HFF-Myc (cell line): Measurements from ENCODE around the gene SPSB2.
"Not testable (repeated sequence)": the region's sequence is repeated elsewhere in the genome, so short reads cannot be mapped to it uniquely, and the experiment has no call there.

ENCODE experiments used
- DNase-seq: peaks from one replicate; pipeline ENCODE4 v3.0.0-alpha.2; 2011; ENCODE audit warnings: low read depth; ENCODE audit errors: extremely low read depth
- H3K4me3 ChIP-seq: replicated peaks from 2 replicates; pipeline ENCODE4 v1.5.1; 2011; ENCODE audit warnings: low read depth, mild to moderate bottlenecking, control low read depth, low read length
- TF ChIP-seq, protein P1 (sequence below): IDR thresholded peaks from 2 replicates; pipeline ENCODE4 v1.5.1; 2012; ENCODE audit warnings: mild to moderate bottlenecking, low read depth, low read length, control low read depth; ENCODE audit errors: missing control alignments

The SPSB2 gene

DNA sequence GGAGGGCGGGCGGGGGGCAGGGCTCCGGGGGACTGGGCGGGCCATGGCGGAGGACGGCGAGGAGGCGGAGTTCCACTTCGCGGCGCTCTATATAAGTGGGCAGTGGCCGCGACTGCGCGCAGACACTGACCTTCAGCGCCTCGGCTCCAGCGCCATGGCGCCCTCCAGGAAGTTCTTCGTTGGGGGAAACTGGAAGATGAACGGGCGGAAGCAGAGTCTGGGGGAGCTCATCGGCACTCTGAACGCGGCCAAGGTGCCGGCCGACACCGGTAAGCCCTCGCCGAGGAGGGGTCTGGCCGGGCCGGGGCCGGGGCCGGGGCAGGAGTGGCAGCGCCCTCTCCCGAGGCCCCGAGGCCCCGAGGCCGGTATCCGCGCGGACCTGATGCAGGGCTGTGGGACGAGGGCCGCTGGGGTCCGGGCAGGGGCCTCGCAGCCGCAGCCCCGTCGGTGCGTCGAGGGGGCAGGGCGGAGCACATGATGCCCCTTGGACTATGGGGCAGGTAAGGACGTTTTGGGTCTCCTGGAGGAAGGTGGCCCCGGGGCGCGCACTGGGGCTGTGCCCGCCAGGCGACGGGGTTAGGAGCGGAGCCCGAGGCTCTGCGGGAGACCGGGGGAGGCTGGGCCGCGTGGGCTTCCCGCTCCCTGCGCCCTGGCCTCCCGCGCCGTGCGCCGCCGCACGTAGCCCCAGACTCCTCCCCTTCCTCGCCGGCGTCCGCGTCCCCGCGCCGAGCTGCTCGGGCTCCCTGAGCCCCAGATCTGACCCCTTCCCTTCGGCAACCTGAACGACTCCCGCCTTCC, 5.5 kb downstream of the SPSB2 start, which contains the start of gene TPI1:
TPI1 (plus strand) TSS at position 119 of the 798 bp plus-strand sequence; CDS start at position 155, 36 bp downstream.
- TF ChIP-seq, protein P1, sequence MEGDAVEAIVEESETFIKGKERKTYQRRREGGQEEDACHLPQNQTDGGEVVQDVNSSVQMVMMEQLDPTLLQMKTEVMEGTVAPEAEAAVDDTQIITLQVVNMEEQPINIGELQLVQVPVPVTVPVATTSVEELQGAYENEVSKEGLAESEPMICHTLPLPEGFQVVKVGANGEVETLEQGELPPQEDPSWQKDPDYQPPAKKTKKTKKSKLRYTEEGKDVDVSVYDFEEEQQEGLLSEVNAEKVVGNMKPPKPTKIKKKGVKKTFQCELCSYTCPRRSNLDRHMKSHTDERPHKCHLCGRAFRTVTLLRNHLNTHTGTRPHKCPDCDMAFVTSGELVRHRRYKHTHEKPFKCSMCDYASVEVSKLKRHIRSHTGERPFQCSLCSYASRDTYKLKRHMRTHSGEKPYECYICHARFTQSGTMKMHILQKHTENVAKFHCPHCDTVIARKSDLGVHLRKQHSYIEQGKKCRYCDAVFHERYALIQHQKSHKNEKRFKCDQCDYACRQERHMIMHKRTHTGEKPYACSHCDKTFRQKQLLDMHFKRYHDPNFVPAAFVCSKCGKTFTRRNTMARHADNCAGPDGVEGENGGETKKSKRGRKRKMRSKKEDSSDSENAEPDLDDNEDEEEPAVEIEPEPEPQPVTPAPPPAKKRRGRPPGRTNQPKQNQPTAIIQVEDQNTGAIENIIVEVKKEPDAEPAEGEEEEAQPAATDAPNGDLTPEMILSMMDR = no peak
- H3K4me3 ChIP-seq = peak within 1 kb of the TSS; percentile 99
- no peak for DNase-seq

DNA sequence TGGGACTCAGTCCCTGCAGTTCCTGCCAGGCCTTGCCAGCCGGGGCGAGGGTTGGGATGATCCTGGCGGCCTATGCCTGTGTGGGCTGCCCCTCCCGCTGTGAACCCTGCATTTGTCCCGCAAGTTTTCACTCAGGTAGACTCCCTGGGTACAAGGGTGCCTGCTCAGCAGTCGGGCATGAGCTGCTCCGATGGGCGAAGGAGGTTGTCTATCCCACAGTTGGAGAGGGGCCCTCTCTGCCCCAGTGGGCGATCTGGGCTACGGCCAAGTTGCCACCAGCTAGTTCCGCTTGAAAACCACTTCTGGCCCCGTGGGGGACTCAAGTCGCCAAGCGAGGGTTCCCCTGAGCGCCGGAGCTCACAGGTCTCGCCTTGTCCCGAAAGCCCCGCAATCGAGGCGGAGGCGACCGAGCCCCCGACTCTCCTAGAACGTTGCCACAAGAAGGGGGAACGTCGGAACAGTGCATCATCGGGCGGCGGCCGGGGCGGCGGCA, 6.1 kb downstream of the SPSB2 start:
- DNase-seq = no peak
- H3K4me3 ChIP-seq = peak overlapping the region; percentile 99
- TF ChIP-seq, protein P1 = no peak

DNA sequence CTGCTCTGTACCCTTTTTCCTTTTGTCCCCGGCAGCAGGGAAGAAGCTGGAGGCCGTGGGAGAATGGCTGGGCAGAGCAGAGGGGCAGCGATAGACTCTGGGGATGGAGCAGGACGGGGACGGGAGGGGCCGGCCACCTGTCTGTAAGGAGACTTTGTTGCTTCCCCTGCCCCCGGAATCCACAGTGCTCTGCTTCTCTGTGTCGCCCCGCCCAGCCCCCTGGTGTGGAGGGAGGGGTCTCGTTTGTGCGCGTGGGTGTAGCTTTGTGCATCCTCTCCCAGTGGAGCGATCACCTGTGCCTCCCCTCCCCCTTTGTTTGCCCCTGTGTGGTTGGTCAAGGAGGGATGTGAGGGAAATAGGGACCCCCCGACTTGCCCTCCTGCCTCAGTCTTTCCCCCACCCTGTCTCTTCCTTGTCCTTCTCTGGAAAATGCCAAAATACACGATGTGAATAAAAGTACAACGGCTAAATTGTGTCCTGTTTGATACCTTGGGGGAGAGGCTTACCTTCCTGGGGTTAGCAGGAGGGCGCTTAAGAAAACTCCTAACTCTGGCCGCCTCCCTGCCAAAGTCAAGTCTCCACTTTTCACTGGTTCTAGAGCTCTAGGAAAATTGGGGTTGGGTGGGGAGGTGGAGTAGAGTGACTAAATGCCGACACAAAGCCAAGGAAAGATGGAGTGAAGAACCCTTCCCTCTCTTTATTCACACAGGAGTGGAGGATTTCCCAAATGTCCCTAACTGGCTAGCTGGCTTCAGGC, 6.8 kb downstream of the SPSB2 start:
- no peak for DNase-seq
- TF ChIP-seq, protein P1 = no peak
- H3K4me3 ChIP-seq = peak overlapping the region; percentile 99

DNA sequence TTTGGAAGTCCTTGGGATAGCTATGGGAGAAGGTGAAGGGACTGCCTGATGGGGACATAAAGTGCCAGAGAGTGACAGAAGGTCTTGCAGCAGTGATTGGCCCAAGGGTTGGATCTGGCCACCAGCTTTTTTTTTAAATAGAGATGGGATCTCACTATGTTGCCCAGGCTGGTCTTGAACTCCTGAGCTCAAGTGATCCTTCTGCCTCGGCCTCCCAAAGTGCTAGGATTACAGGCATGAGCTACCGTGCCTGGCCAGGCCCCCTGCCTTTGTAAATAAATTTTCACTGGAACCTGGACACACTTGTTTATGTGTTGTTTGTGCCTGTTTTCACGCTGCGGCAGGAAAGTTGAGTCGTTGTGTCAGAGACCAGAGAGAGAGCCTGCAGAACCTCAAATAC, 7.8 kb downstream of the SPSB2 start:
- H3K4me3 ChIP-seq, DNase-seq: not testable (repeated sequence)

DNA sequence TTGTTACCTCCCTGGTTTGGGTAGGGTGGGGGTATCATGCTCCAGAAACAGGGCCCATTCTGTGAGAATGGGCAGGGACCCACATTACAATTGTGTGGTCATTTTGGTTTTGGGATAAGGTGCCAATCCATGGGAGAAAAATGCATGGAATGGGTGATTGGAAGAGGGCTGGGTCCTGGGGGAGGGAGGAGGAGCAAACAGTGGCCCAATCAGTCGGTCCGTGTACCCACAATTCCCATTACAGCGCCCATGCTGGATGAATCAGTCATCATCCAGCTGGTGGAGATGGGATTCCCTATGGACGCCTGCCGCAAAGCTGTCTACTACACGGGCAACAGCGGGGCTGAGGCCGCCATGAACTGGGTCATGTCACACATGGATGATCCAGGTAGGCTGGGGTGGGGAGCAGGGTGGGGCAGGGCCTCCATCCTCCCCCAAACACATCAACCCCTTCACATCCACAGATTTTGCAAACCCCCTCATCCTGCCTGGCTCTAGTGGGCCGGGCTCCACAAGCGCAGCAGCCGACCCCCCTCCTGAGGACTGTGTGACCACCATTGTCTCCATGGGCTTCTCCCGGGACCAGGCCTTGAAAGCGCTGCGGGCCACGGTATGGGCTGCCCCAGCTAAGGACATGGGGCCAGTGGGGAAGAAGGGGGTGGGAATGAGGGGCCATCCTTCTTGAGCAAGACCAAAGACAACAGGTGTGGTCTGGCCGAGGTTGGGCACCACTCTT, 9.3 kb downstream of the SPSB2 start:
- no peak overlapping the region for H3K4me3 ChIP-seq
- TF ChIP-seq, protein P1 = no peak
- no peak for DNase-seq

DNA sequence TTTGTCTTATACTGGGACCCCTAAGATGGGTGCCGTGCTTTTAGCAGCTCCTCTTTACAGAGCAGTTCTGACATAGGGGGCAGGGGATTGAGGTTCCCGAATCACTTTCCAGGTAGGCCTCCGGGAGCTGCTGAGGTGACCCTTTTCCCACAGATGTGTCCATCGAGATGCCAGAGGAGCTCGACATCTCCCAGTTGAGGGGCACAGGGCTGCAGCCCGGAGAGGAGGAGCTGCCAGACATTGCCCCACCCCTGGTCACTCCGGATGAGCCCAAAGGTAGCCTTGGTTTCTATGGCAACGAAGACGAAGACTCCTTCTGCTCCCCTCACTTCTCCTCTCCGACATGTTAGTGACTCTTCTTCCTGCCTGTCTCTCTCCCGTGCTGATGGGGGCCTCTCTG, 10.1 kb downstream of the SPSB2 start:
- H3K4me3 ChIP-seq = no peak overlapping the region
- DNase-seq = no peak
- TF ChIP-seq, protein P1 = no peak
